ENCODE measurements around the gene COX10.

GRCh38 chr17:14205992-14206461, 136.7 kb downstream of the COX10 start:
- no peak for TF ChIP-seq POLR2A (IDR thresholded peaks at IDR 0.05)
- TF ChIP-seq EP300 (IDR thresholded peaks at IDR 0.05): no peak

Measured in tibial nerve (tissue), 3 donors.